SK-N-SH (cell line): Measurements from ENCODE around the gene PTOV1. TPM values are rescaled to one million over a fixed set of nuclear protein-coding genes. Genes with fewer than 3 reads are reported as not detected.

Experiments used
- CTCF ChIA-PET: fragments of 300-600, 350-600 bp; formaldehyde crosslinking; extraction: SDS; loops from one replicate; lab custom pipeline; 2021; lab: Yijun Ruan, JAX
- POLR2A ChIA-PET: fragments of 350-600 bp; sonication (Branson Sonifier 250); formaldehyde crosslinking; extraction: SDS; loops from one replicate; lab custom pipeline; 2020; ENCODE audit warnings: antibody characterized with exemption, inconsistent platforms; lab: Yijun Ruan, JAX
- DNase-seq: peaks from one replicate; pipeline ENCODE4 v3.0.0; 2012
- H2AFZ ChIP-seq: fragments of 200-600 bp; sonication (generic); 2 replicates; pipeline ENCODE4 v1.8.1; 2016; ENCODE audit warnings: antibody characterized with exemption, mild to moderate bottlenecking, low read depth
- H3F3A ChIP-seq: fragments of 200-600 bp; sonication (generic); replicated peaks from 2 replicates; pipeline ENCODE3; 2016; ENCODE audit warnings: antibody characterized with exemption, mild to moderate bottlenecking; ENCODE audit not compliant: insufficient read depth
- H3K27ac ChIP-seq, 2 experiments: fragments of 200-500 bp in 1 of 2; fragments of 200-600 bp in 1 of 2; sonication (Bioruptor generic) in 1 of 2; sonication (generic), shearing (Covaris generic) in 1 of 2; 2 replicates each; pipeline versions ENCODE4 v1.5.1 to v1.6.1; 2014 to 2016; ENCODE audit warnings: low read depth in 2 of 2, inconsistent platforms in 1 of 2, low read length in 1 of 2, mild to moderate bottlenecking in 1 of 2, mixed read lengths in 1 of 2
- H3K27me3 ChIP-seq: fragments of 200-600 bp; sonication (generic), shearing (Covaris generic); 2 replicates; pipeline ENCODE4 v1.6.1; 2016; ENCODE audit warnings: mixed run types; ENCODE audit not compliant: insufficient read depth
- H3K36me3 ChIP-seq, 2 experiments: fragments of 200-500 bp in 1 of 2; fragments of 200-600 bp in 1 of 2; sonication (Bioruptor generic) in 1 of 2; sonication (generic) in 1 of 2; replicated peaks in 1 of 2; 2 replicates each; pipeline versions ENCODE3 to v1.5.1; 2014 to 2016; ENCODE audit warnings: low read length in 1 of 2, mild to moderate bottlenecking in 1 of 2; ENCODE audit not compliant: insufficient read depth in 2 of 2, control insufficient read depth in 1 of 2
- H3K4me1 ChIP-seq, 2 experiments: fragments of 200-500 bp in 1 of 2; fragments of 200-600 bp in 1 of 2; sonication (Bioruptor generic) in 1 of 2; sonication (generic), shearing (Covaris generic) in 1 of 2; 2 replicates each; pipeline versions ENCODE4 v1.5.1 to v1.6.1; 2014 to 2016; ENCODE audit warnings: low read depth in 1 of 2, low read length in 1 of 2, mixed run types in 1 of 2; ENCODE audit not compliant: insufficient read depth in 2 of 2, control insufficient read depth in 1 of 2
- H3K4me2 ChIP-seq: fragments of 200-600 bp; sonication (generic), shearing (Covaris generic); 2 replicates; pipeline ENCODE4 v1.6.1; 2017; ENCODE audit warnings: mixed run types
- H3K4me3 ChIP-seq, 2 experiments: fragments of 200-500 bp in 1 of 2; fragments of 200-600 bp in 1 of 2; sonication (Bioruptor generic) in 1 of 2; sonication (generic), shearing (Covaris generic) in 1 of 2; 2 replicates each; pipeline versions ENCODE4 v1.5.1 to v1.8.1; 2014 to 2016; ENCODE audit warnings: low read depth in 2 of 2, inconsistent platforms in 1 of 2, low read length in 1 of 2, mild to moderate bottlenecking in 1 of 2, mixed read lengths in 1 of 2, moderate library complexity in 1 of 2
- H3K79me2 ChIP-seq: fragments of 200-600 bp; sonication (generic); 2 replicates; pipeline ENCODE4 v1.8.1; 2017; ENCODE audit warnings: mild to moderate bottlenecking; ENCODE audit not compliant: insufficient read depth
- H3K9ac ChIP-seq: fragments of 200-600 bp; sonication (generic); 2 replicates; pipeline ENCODE4 v1.6.1; 2017; ENCODE audit warnings: mixed run types
- H3K9me2 ChIP-seq: fragments of 200-600 bp; sonication (generic); 2 replicates; pipeline ENCODE4 v1.6.1; 2017; ENCODE audit warnings: mixed run types
- H3K9me3 ChIP-seq: fragments of 200-600 bp; sonication (generic); 2 replicates; pipeline ENCODE4 v1.6.1; 2017; ENCODE audit warnings: mixed run types, mild to moderate bottlenecking, moderate library complexity
- H4K20me1 ChIP-seq: fragments of 200-600 bp; sonication (generic); 2 replicates; pipeline ENCODE4 v1.6.1; 2017; ENCODE audit warnings: mild to moderate bottlenecking, mixed run types; ENCODE audit not compliant: insufficient read depth
- CTCF ChIP-seq: fragments of 200-600 bp; sonication (generic); IDR thresholded peaks from 2 replicates; pipeline ENCODE4 v1.6.1; 2017; ENCODE audit warnings: antibody characterized with exemption, mild to moderate bottlenecking, moderate library complexity
- EP300 ChIP-seq, 2 experiments: IDR thresholded peaks; 2 replicates each; pipeline versions ENCODE4 v1.4.0 to v1.6.1; 2012; ENCODE audit warnings: borderline replicate concordance in 1 of 2, low read depth in 1 of 2, low read length in 1 of 2
- FOSL2 ChIP-seq: IDR thresholded peaks from 2 replicates; pipeline ENCODE4 v1.4.0; 2012; ENCODE audit warnings: low read depth, mild to moderate bottlenecking, moderate library complexity, borderline replicate concordance
- FOXJ3 ChIP-seq: sonication (generic); formaldehyde crosslinking; IDR thresholded peaks from 2 replicates; pipeline ENCODE4 v1.5.1; 2020; ENCODE audit warnings: mild to moderate bottlenecking, missing genetic modification reagents
- FOXM1 ChIP-seq: IDR thresholded peaks from 2 replicates; pipeline ENCODE4 v1.4.0; 2012; ENCODE audit warnings: low read depth, mild to moderate bottlenecking
- GABPA ChIP-seq: IDR thresholded peaks from 2 replicates; pipeline ENCODE4 v1.4.0; 2012; ENCODE audit warnings: low read depth, mild to moderate bottlenecking
- GATA2 ChIP-seq: sonication (generic); formaldehyde crosslinking; IDR thresholded peaks from 2 replicates; pipeline ENCODE4 v1.5.0; 2020; ENCODE audit warnings: mild to moderate bottlenecking, missing genetic modification reagents
- JUND ChIP-seq: IDR thresholded peaks from 2 replicates; pipeline ENCODE4 v1.4.0; 2012
- MEF2A ChIP-seq: IDR thresholded peaks from 2 replicates; pipeline ENCODE4 v1.4.0; 2012; ENCODE audit warnings: low read depth, borderline replicate concordance
- NRF1 ChIP-seq: IDR thresholded peaks from 2 replicates; pipeline ENCODE4 v1.6.1; 2012; ENCODE audit warnings: low read depth, mild to moderate bottlenecking, low read length
- PBX3 ChIP-seq: IDR thresholded peaks from 2 replicates; pipeline ENCODE4; 2012
- RAD21 ChIP-seq: IDR thresholded peaks from 2 replicates; pipeline ENCODE4 v1.6.1; 2012; ENCODE audit warnings: mild to moderate bottlenecking, low read length
- RCOR1 ChIP-seq: fragments of 150-350 bp; IDR thresholded peaks from 2 replicates; pipeline ENCODE4 v1.6.1; 2017; ENCODE audit warnings: antibody characterized with exemption, low read length
- RFX5 ChIP-seq: IDR thresholded peaks from 2 replicates; pipeline ENCODE4 v1.6.1; 2012; ENCODE audit warnings: mild to moderate bottlenecking, improper control_type of control experiment, low read length
- RXRA ChIP-seq: IDR thresholded peaks from 2 replicates; pipeline ENCODE4 v1.4.0; 2012; ENCODE audit warnings: low read depth, mild to moderate bottlenecking, borderline replicate concordance
- TEAD4 ChIP-seq: IDR thresholded peaks from 2 replicates; pipeline ENCODE4 v1.4.0; 2012; ENCODE audit warnings: mild to moderate bottlenecking, borderline replicate concordance; ENCODE audit not compliant: insufficient read depth
- USF1 ChIP-seq: IDR thresholded peaks from 2 replicates; pipeline ENCODE4 v1.4.0; 2012; ENCODE audit warnings: low read depth, borderline replicate concordance
- USF2 ChIP-seq: fragments of 150-350 bp; IDR thresholded peaks from 2 replicates; pipeline ENCODE4 v1.6.1; 2017; ENCODE audit warnings: antibody characterized with exemption, low read length, low read depth, borderline replicate concordance
- YY1 ChIP-seq: IDR thresholded peaks from 2 replicates; pipeline ENCODE4 v1.4.0; 2012; ENCODE audit warnings: low read depth, mild to moderate bottlenecking
- WGBS: methylation state at CpG from one replicate; pipeline ENCODE4 v1.1.6; 2017; ENCODE audit warnings: low lambda C conversion rate; 5-methylcytosine and 5-hydroxymethylcytosine counted together
- polyA plus RNA-seq, 3 experiments: library from polyadenylated mRNA; depleted of rRNA; stranded (reverse); fragments of >200 nt; gene quantifications; 2 replicates each; pipeline ENCODE4 v1.2.3, GENCODE V29; 2012
- TF ChIP-seq, protein P1 (sequence below): fragments of 150-350 bp; IDR thresholded peaks from 2 replicates; pipeline ENCODE4 v1.6.1; 2016; ENCODE audit warnings: mild to moderate bottlenecking, low read depth, low read length
- TF ChIP-seq, protein P2 (sequence below): IDR thresholded peaks from 2 replicates; pipeline ENCODE4 v1.4.0; 2012; ENCODE audit warnings: low read depth, borderline replicate concordance

PTOV1 gene
- polyA plus RNA-seq, 1 of the 3 experiments (the other 2 are of a cell fraction) = 95.0 TPM

DNA sequence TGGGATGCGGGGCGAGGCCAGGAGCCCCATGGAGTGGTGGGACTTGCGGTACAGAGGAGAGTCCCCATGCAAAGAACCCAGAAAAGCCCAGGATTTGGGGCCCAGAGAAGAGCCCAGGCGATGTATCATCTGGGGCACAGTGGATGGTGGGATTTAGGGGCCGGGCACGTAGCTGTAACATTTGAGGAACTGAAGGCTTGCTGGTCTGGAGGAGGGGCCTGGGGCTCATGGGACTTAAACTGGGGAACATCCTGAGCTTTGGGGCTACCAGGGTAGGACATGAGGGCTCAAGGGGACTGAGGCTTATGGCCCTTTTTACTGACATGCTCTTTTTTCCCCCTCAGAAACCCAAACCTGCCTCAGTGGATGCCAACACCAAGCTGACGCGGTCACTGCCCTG is 19.4 kb upstream of the PTOV1 start:
- Histone ChIP-seq H3K9me2 (no peaks in the 10 kb centered on the region), H3K27ac (no peak overlapping the region), H3K36me3 (peaks cover 4 to 52% of the 10 kb centered on the region in 2 experiments), H2AFZ (no peak overlapping the region), H3K9ac (no peak overlapping the region), H3K4me2 (no peak overlapping the region), H3K79me2 (peaks cover 7% of the 10 kb centered on the region; the same call in 1 of the 2 replicates), H4K20me1 (0 out of 2 replicates have a peak, but pooled peaks cover 5% of the 10 kb centered on the region), H3K9me3 (no peaks in the 10 kb centered on the region), H3F3A (no peaks in the 10 kb centered on the region), H3K4me1 (no peaks in the 10 kb centered on the region), H3K4me3 (no peak overlapping the region), H3K27me3 (no peaks in the 10 kb centered on the region)
- CTCF ChIA-PET = no interaction called here
- WGBS = 96% methylated on average over 6 of the region's 8 CpGs
- POLR2A ChIA-PET = no interaction called here
- TF ChIP-seq USF1 (no peak), FOSL2 (no peak), TEAD4 (no peak), EP300 (IDR thresholded peaks at IDR 0.05; ENCODE audit: borderline replicate concordance in 1 of 2, low read depth in 1 of 2, low read length in 1 of 2) (no peak), FOXM1 (no peak), RXRA (no peak), PBX3 (no peak), RCOR1 (no peak), GATA2 (CRISPR knock-in tag) (no peak), RAD21 (no peak), NRF1 (no peak), GABPA (no peak)
- TF ChIP-seq, protein P1, sequence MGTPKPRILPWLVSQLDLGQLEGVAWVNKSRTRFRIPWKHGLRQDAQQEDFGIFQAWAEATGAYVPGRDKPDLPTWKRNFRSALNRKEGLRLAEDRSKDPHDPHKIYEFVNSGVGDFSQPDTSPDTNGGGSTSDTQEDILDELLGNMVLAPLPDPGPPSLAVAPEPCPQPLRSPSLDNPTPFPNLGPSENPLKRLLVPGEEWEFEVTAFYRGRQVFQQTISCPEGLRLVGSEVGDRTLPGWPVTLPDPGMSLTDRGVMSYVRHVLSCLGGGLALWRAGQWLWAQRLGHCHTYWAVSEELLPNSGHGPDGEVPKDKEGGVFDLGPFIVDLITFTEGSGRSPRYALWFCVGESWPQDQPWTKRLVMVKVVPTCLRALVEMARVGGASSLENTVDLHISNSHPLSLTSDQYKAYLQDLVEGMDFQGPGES = no peak
- no peak for DNase-seq

DNA sequence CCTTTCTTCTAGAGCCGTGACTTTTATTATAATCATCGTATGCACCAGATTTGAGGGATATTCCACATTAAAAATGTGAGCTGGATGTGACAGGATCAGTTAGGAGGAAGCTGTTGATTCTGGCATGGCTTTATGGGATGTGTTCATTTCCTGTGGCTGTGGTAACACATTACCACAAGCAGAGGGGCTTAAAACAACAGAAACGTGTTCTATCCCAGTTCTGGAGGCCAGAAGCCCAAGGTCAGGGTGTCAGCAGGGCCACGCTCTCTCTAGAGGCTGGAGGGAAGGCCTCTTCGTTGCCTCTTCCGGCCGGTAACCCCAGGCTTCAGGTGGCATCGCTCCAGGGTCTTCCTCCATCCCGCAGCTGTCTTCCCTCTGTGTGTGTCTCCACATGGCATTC is 18.4 kb upstream of the PTOV1 start:
- Histone ChIP-seq H3K9me3 (no peaks in the 10 kb centered on the region), H3F3A (no peaks in the 10 kb centered on the region), H3K9me2 (no peaks in the 10 kb centered on the region), H4K20me1 (0 out of 2 replicates have a peak, but pooled peaks cover 5% of the 10 kb centered on the region), H3K79me2 (no peaks in the 10 kb centered on the region), H3K9ac (no peak overlapping the region), H3K4me3 (no peak overlapping the region), H3K4me2 (no peak overlapping the region), H3K4me1 (no peaks in the 10 kb centered on the region), H3K27me3 (no peaks in the 10 kb centered on the region), H3K27ac (no peak overlapping the region), H2AFZ (no peak overlapping the region), H3K36me3 (peaks cover 4 to 60% of the 10 kb centered on the region in 2 experiments)
- CTCF ChIA-PET = interaction anchor here (1.2 kb wide), 1 partner anchor 28 kb away, joined by 3 read pairs; no protein-coding TSS in a partner anchor
- TF ChIP-seq RFX5 (no peak), USF2 (no peak), GABPA (no peak), CTCF (no peak), YY1 (no peak), EP300 (IDR thresholded peaks at IDR 0.05; ENCODE audit: borderline replicate concordance in 1 of 2, low read depth in 1 of 2, low read length in 1 of 2) (no peak), JUND (no peak), FOXJ3 (CRISPR knock-in tag) (no peak), RXRA (no peak), MEF2A (no peak), RAD21 (no peak)
- TF ChIP-seq, protein P2, sequence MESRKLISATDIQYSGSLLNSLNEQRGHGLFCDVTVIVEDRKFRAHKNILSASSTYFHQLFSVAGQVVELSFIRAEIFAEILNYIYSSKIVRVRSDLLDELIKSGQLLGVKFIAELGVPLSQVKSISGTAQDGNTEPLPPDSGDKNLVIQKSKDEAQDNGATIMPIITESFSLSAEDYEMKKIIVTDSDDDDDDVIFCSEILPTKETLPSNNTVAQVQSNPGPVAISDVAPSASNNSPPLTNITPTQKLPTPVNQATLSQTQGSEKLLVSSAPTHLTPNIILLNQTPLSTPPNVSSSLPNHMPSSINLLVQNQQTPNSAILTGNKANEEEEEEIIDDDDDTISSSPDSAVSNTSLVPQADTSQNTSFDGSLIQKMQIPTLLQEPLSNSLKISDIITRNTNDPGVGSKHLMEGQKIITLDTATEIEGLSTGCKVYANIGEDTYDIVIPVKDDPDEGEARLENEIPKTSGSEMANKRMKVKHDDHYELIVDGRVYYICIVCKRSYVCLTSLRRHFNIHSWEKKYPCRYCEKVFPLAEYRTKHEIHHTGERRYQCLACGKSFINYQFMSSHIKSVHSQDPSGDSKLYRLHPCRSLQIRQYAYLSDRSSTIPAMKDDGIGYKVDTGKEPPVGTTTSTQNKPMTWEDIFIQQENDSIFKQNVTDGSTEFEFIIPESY = no peak
- POLR2A ChIA-PET = no interaction called here
- WGBS = 87% methylated on average over 9 of the region's 9 CpGs
- DNase-seq = no peak
